Neural cell (in vitro differentiated cells): ENCODE results near the gene IL1RL2. TPM values are rescaled to one million over a fixed set of nuclear protein-coding genes. Genes with fewer than 3 reads are reported as not detected.

ENCODE experiments used
- H2AFZ ChIP-seq: fragments of 200-600, 300-800 bp; sonication (generic), shearing (Covaris generic); 2 replicates; pipeline ENCODE4 v1.6.0; 2014; ENCODE audit warnings: low read depth, mild to moderate bottlenecking, antibody characterized with exemption, low read length, moderate library complexity
- H3F3A ChIP-seq: fragments of 200-600 bp; shearing (Covaris generic); 2 replicates; pipeline ENCODE4 v1.6.1; 2016; ENCODE audit warnings: mild to moderate bottlenecking, moderate library complexity, mixed read lengths, antibody characterized with exemption, low read length; ENCODE audit not compliant: insufficient read depth, poor library complexity, severe bottlenecking
- H3K27ac ChIP-seq: fragments of 200-600, 300-800 bp; sonication (generic), shearing (Covaris generic); 2 replicates; pipeline ENCODE4 v1.5.1; 2014; ENCODE audit warnings: mild to moderate bottlenecking, low read length, moderate library complexity
- H3K27me3 ChIP-seq: fragments of 300-800, 200-600 bp; sonication (generic), shearing (Covaris generic); 2 replicates; pipeline ENCODE4 v1.6.0; 2014; ENCODE audit warnings: mild to moderate bottlenecking, low read depth, low read length, moderate library complexity; ENCODE audit not compliant: insufficient read depth
- H3K36me3 ChIP-seq: fragments of 300-800, 200-600 bp; sonication (generic), shearing (Covaris generic); 2 replicates; pipeline ENCODE4 v1.5.1; 2014; ENCODE audit warnings: mild to moderate bottlenecking, antibody characterized with exemption, low read length, moderate library complexity; ENCODE audit not compliant: insufficient read depth
- H3K4me2 ChIP-seq: fragments of 300-800, 200-600 bp; sonication (generic), shearing (Covaris generic); 2 replicates; pipeline ENCODE4 v1.6.0; 2014; ENCODE audit warnings: mild to moderate bottlenecking, low read length
- H3K4me3 ChIP-seq: fragments of 300-800, 200-600 bp; sonication (generic), shearing (Covaris generic); 2 replicates; pipeline ENCODE4 v1.5.1; 2014; ENCODE audit warnings: mild to moderate bottlenecking, low read length, moderate library complexity
- H3K79me2 ChIP-seq: fragments of 200-600 bp; shearing (Covaris generic); replicated peaks from 2 replicates; pipeline ENCODE4 v1.6.0; 2014; ENCODE audit warnings: mild to moderate bottlenecking, low read length, moderate library complexity; ENCODE audit not compliant: insufficient read depth
- H3K9ac ChIP-seq: fragments of 300-800, 200-600 bp; sonication (generic), shearing (Covaris generic); 2 replicates; pipeline ENCODE4 v1.6.1; 2016; ENCODE audit warnings: mild to moderate bottlenecking, low read length, mixed read lengths
- H3K9me2 ChIP-seq: fragments of 200-600 bp; shearing (Covaris generic); 2 replicates; pipeline ENCODE4 v1.6.1; 2016; ENCODE audit warnings: mild to moderate bottlenecking, low read length, mixed read lengths; ENCODE audit not compliant: insufficient read depth
- H3K9me3 ChIP-seq: fragments of 200-600, 300-800 bp; sonication (generic), shearing (Covaris generic); 2 replicates; pipeline ENCODE4 v1.6.1; 2016; ENCODE audit warnings: mild to moderate bottlenecking, mixed run types, low read length, moderate library complexity, mixed read lengths
- H4K20me1 ChIP-seq: fragments of 200-600 bp; shearing (Covaris generic); 2 replicates; pipeline ENCODE4 v1.6.1; 2016; ENCODE audit warnings: mild to moderate bottlenecking, mixed run types; ENCODE audit not compliant: insufficient read depth
- EP300 ChIP-seq: fragments of 450-650 bp; conservative IDR thresholded peaks from 2 replicates; pipeline ENCODE4 v1.6.1; 2014; ENCODE audit warnings: antibody characterized with exemption, mild to moderate bottlenecking, moderate library complexity; ENCODE audit not compliant: poor library complexity, severe bottlenecking
- EZH2 ChIP-seq: fragments of 200-600, 300-800 bp; shearing (Covaris generic), sonication (generic); IDR thresholded peaks from 2 replicates; pipeline ENCODE4 v1.6.1; 2014; ENCODE audit warnings: antibody characterized with exemption, low read length, borderline replicate concordance, mild to moderate bottlenecking; ENCODE audit not compliant: insufficient read depth, poor library complexity, severe bottlenecking
- MXI1 ChIP-seq: fragments of 450-650 bp; conservative IDR thresholded peaks from 2 replicates; pipeline ENCODE4 v1.6.1; 2014; ENCODE audit warnings: antibody characterized with exemption, mild to moderate bottlenecking; ENCODE audit not compliant: poor library complexity, severe bottlenecking
- POLR2AphosphoS5 ChIP-seq: IDR thresholded peaks from 2 replicates; pipeline ENCODE4 v1.6.1; 2012
- RAD21 ChIP-seq: fragments of 450-650 bp; conservative IDR thresholded peaks from 2 replicates; pipeline ENCODE4 v1.6.1; 2014; ENCODE audit warnings: antibody characterized with exemption, mild to moderate bottlenecking, moderate library complexity
- SMC3 ChIP-seq: fragments of 450-650 bp; conservative IDR thresholded peaks from 2 replicates; pipeline ENCODE4 v1.6.1; 2014; ENCODE audit warnings: antibody characterized with exemption, mild to moderate bottlenecking, moderate library complexity; ENCODE audit not compliant: poor library complexity
- TAF1 ChIP-seq: IDR thresholded peaks from 2 replicates; pipeline ENCODE4 v1.6.1; 2012; ENCODE audit warnings: low read depth
- polyA plus RNA-seq: library from polyadenylated mRNA; depleted of rRNA; stranded (reverse); fragments of >200 nt; gene quantifications from 2 replicates; pipeline ENCODE4 v1.2.3, GENCODE V29; 2014
- TF ChIP-seq, protein P1 (sequence below): fragments of 450-650 bp; IDR thresholded peaks from 2 replicates; pipeline ENCODE4 v1.5.1; 2014; ENCODE audit warnings: antibody characterized with exemption, mild to moderate bottlenecking, moderate library complexity; ENCODE audit not compliant: poor library complexity, severe bottlenecking
- TF ChIP-seq, protein P2 (sequence below): IDR thresholded peaks from 2 replicates; pipeline ENCODE4 v1.6.1; 2012; ENCODE audit warnings: borderline replicate concordance

IL1RL2 gene
- polyA plus RNA-seq, 1 donor from 2014 or later, result not detected

DNA sequence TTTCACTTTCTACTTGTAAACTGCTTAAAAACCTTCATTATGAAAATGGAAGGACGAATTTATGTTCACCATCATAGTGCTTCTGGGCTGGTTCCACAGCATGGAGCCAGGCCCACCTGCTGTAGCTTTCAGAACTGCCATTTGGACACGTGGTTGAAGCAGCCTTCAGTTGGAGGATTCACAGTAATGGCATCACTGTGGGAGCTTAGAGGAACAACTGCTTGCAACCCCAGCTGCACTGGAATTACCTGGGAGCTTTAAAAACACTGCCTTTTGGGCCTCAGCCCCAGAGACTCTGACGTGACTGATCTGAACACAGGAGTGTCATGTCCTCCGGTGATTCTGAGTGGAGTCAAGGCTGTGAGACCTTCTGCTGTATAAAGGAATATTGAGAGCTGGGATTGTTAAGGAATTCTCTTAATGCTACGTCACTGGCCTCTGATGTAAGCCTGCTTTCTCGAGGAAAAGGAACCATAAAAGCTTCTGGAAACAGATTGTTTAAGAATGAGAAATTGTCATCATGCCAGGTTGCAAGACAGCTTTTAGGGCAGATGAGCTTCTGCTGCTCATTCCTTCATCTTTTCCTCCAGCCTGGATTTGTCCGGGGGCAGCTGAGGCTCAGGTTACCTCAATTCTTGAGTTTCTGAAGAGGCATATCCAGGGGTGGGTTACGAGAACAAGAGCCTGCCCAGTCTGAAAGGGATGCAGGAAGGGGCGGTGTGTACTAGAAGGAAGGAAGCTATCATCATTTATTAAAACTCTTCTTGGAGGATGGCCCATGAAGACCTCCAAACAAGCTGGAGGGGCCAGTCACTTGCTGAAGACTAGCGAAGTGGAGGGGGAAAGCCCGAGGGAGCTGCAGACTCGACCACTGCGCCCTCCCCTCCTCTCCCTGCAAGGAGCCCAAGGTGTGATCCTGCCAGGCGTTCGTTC is 45.5 kb upstream of the IL1RL2 start:
- Histone ChIP-seq H3K9me3 (no peaks in the 10 kb centered on the region), H3F3A (no peaks in the 10 kb centered on the region), H3K4me3 (no peak overlapping the region), H3K27me3 (peaks cover 29% of the 10 kb centered on the region), H3K4me2 (no peak overlapping the region), H3K27ac (no peak overlapping the region), H3K79me2 (no peaks in the 10 kb centered on the region), H3K9me2 (no peaks in the 10 kb centered on the region), H3K36me3 (no peaks in the 10 kb centered on the region), H4K20me1 (no peaks in the 10 kb centered on the region), H3K9ac (no peak overlapping the region), H2AFZ (no peak overlapping the region)
- TF ChIP-seq, protein P1, sequence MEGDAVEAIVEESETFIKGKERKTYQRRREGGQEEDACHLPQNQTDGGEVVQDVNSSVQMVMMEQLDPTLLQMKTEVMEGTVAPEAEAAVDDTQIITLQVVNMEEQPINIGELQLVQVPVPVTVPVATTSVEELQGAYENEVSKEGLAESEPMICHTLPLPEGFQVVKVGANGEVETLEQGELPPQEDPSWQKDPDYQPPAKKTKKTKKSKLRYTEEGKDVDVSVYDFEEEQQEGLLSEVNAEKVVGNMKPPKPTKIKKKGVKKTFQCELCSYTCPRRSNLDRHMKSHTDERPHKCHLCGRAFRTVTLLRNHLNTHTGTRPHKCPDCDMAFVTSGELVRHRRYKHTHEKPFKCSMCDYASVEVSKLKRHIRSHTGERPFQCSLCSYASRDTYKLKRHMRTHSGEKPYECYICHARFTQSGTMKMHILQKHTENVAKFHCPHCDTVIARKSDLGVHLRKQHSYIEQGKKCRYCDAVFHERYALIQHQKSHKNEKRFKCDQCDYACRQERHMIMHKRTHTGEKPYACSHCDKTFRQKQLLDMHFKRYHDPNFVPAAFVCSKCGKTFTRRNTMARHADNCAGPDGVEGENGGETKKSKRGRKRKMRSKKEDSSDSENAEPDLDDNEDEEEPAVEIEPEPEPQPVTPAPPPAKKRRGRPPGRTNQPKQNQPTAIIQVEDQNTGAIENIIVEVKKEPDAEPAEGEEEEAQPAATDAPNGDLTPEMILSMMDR, result no peak
- TF ChIP-seq SMC3, result no peak
- TF ChIP-seq MXI1, result no peak
- TF ChIP-seq RAD21, result no peak
- TF ChIP-seq EP300, result no peak
- TF ChIP-seq EZH2, result no peak
- TF ChIP-seq TAF1, result no peak
- no peak for TF ChIP-seq POLR2AphosphoS5
- TF ChIP-seq, protein P2, sequence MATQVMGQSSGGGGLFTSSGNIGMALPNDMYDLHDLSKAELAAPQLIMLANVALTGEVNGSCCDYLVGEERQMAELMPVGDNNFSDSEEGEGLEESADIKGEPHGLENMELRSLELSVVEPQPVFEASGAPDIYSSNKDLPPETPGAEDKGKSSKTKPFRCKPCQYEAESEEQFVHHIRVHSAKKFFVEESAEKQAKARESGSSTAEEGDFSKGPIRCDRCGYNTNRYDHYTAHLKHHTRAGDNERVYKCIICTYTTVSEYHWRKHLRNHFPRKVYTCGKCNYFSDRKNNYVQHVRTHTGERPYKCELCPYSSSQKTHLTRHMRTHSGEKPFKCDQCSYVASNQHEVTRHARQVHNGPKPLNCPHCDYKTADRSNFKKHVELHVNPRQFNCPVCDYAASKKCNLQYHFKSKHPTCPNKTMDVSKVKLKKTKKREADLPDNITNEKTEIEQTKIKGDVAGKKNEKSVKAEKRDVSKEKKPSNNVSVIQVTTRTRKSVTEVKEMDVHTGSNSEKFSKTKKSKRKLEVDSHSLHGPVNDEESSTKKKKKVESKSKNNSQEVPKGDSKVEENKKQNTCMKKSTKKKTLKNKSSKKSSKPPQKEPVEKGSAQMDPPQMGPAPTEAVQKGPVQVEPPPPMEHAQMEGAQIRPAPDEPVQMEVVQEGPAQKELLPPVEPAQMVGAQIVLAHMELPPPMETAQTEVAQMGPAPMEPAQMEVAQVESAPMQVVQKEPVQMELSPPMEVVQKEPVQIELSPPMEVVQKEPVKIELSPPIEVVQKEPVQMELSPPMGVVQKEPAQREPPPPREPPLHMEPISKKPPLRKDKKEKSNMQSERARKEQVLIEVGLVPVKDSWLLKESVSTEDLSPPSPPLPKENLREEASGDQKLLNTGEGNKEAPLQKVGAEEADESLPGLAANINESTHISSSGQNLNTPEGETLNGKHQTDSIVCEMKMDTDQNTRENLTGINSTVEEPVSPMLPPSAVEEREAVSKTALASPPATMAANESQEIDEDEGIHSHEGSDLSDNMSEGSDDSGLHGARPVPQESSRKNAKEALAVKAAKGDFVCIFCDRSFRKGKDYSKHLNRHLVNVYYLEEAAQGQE, result no peak

DNA sequence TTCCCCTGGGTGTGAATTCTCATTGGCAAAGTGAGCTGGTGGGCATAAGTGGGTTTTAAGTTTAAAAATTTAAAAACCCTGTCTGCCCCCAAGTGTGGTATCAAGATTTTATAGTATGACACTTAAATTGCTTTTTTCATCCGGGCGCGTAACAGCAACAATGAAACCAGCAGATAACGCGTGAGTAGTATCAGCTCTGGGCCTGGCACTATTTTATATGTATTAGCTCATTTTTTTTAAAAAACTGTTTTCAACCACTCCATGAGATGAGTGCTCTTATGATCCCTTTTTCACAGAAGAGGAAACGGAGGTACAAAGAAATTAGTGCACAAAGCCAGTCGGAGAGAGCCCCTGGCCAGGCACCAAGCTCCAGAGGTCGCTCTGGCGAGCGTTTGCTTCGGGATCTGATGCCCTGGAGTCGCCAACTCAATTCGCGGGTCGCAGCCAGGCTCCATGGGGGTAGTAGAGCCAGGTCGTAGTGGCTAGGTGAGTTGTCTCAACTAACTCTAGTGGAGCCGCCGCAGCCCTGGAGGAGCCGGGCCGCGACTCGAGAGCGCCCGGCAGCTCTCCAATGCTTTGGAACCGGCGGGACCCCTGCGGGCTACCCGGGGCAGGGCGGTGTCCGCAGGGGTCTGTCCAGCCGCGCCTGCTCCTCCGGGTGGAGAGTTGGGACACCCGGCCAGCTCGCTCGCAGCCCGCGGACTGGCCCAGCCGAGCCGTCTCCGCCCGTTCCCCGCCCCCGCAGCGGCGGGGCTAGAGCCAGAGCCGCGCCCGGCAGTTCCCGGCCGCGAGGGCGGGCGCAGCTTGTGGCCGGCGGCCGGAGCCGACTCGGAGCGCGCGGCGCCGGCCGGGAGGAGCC is 44.6 kb upstream of the IL1RL2 start, which contains the start of gene IL1R1:
IL1R1 (plus strand) TSS at position 777 of the 859 bp plus-strand sequence. CDS start 14,979 bp downstream, outside the sequence.
- Histone ChIP-seq H3F3A (no peaks in the 10 kb centered on the region), H3K9ac (peak within 1 kb of the TSS; percentile 16), H3K79me2 (no peaks in the 10 kb centered on the region), H3K9me3 (no peaks in the 10 kb centered on the region), H3K9me2 (no peaks in the 10 kb centered on the region), H2AFZ (no peak within 1 kb of the TSS), H3K36me3 (no peaks in the 10 kb centered on the region), H3K4me2 (no peak within 1 kb of the TSS), H3K27ac (no peak within 1 kb of the TSS), H4K20me1 (no peaks in the 10 kb centered on the region), H3K4me3 (peak within 1 kb of the TSS; percentile 65), H3K27me3 (peaks cover 29% of the 10 kb centered on the region)
- TF ChIP-seq EZH2 (no peak), TAF1 (no peak), SMC3 (no peak), EP300 (no peak), POLR2AphosphoS5 (no peak), MXI1 (no peak), RAD21 (no peak)
- TF ChIP-seq, protein P1, result no peak
- TF ChIP-seq, protein P2, result no peak
